Measurements from ENCODE around the gene UBP1.

DNA sequence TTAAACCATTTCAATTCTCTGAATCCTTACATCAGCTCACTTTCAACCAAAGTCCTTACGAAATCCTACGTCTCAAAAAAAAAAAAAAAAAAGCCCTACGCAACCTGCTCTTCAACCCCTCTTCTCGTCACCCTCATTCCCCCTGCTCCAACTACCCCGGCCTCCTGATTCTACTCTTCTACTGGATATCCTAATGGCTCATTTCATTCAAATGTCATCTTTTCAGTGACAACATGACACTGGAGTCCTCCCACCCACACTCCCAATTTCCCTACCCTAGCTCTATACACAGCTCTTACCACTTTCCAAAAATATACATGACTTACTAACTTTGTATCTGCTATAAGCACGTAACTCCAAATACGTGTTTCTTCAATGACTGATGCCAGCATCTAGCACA, 11.5 kb downstream of the UBP1 start:
- TF ChIP-seq BHLHE40 (IDR thresholded peaks at IDR 0.05; ENCODE audit: borderline replicate concordance) (no peak), L3MBTL2 (conservative IDR thresholded peaks at IDR 0.05) (no peak), TARDBP (IDR thresholded peaks at IDR 0.05) (no peak), FOXM1 (IDR thresholded peaks at IDR 0.05; ENCODE audit: borderline replicate concordance) (no peak), ELF4 (IDR thresholded peaks at IDR 0.05) (no peak), FOXA1 (IDR thresholded peaks at IDR 0.05) (no peak)

Data from HEK293T (cell line).